Measurements from ENCODE around the gene GABRR3.

The GABRR3 gene

GRCh38 chr3:97988784-97989568 is 46.1 kb downstream of the GABRR3 start:
- DNase-seq (ENCODE audit: low read depth), result no peak

- DNase-seq (ENCODE audit: low read depth), result no peak
Observed at GRCh38 chr3:97987306-97987705, 47.8 kb downstream of the GABRR3 start.

GRCh38 chr3:97983933-97984491 is 51.1 kb downstream of the GABRR3 start:
- no peak for DNase-seq (ENCODE audit: low read depth)

DNA sequence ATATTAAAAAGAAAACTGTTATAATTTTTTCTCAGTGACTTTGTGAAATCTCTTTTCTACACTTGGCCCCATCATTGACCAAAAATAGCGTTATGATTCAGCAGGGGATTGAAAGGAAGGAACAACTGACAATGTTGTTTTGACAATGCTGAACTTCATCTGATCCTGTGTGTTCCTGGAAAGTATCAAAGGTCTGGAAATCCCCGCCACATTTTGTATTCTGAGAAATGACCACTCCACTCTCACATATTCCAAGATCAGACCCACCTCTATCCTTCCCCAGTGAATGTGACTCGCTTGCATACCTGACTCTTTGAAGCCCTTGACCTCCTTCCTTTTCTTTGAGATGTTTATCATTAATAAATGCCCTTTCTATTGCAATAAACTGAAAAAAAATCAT is 53.2 kb downstream of the GABRR3 start:
- DNase-seq (ENCODE audit: low read depth), result no peak

DNA sequence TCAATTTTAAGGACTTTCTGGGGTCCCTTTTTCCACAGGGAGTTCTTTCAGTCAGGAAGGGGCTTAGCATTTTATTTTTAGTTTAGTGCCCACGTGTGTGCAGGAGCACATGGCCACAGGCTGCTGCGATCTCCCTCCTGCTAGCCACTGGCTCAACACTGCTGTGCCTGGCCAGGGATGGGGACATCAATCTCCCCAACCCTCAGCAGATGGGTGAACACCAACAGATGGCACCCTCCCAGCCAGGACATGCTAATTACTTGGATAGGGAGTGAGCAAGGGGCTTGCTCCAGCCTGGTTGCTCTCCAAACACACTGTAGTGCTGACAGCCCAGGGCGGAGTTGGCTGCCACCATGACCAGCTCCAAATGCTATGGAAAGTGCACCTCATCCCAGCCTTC is 55.5 kb downstream of the GABRR3 start:
- no peak for DNase-seq (ENCODE audit: low read depth)

- DNase-seq (ENCODE audit: low read depth), result no peak
Observed at GRCh38 chr3:97975466-97975865, 59.6 kb downstream of the GABRR3 start.

- DNase-seq (ENCODE audit: low read depth), result no peak
Observed at GRCh38 chr3:97974996-97975395, 60.1 kb downstream of the GABRR3 start.

DNA sequence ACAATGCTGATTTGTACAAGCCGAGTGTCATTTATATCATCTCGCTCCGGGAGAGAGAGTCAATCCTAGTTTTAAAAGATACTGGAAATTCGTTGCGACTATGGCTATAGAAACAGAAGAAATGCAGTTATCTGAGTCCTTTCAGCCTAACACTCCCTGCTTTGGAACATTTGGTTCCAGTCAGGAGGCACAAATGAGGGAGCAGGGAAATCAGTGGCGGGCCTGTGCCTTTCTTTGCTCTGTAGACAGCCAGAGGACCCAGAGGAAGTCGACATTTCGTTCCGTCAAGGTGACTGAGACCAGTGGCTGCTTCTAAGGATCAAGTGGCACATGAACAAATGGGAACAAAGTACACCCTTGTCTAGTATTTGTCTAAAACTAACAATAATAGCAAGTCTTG is 62.1 kb downstream of the GABRR3 start:
- DNase-seq (ENCODE audit: low read depth), result no peak

DNA sequence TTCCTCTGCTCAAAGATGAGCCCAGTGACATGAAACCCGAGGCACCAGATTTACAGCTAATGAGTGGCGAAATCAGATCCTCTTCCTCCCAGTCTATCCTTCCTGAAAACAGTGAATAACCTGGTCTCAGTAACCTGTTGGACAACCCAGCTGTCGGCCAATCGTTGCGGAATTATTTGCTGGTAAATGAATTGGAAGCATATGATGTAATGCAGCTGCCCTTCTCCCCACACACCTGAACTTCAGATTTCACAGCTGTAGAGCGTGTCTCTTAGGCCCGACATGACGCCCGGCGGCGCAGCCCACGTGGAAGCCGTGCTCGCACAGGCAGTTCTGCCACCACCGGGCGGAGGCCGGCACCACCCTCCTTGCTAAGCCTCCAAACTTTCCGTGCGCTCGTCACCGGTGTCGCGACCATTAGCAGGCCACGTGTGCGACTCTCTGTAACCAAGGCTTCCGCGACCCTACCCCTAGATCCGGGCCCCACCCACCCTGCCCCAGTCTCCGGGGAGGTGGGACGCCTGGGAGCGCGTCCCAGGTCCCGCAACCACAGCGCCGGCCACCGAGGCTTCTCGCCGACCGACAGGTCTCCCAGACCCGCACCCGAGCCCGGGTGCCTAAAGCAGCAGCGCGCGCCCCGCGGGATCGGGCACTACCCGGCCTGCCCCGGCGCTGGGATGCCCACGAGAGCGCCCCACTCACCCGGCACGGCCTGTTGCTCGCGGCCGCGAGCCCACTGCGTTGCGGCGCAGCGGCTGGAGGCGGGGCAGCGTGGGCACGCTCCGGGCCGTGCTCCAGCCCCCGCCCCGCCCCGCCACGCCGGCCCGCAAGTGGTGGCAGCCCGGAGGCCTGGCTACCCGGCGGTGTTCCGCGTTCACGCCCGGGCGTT is 63.2 kb downstream of the GABRR3 start, which contains the start of gene RIOX2:
TSS of gene RIOX2 (minus strand) at position 753 of the 889 bp plus-strand sequence. CDS start 4,838 bp downstream, outside the sequence.
- DNase-seq (ENCODE audit: low read depth), result peak; percentile 53

GRCh38 chr3:97970956-97971620 is 64.0 kb downstream of the GABRR3 start:
- DNase-seq (ENCODE audit: low read depth), result no peak

DNA sequence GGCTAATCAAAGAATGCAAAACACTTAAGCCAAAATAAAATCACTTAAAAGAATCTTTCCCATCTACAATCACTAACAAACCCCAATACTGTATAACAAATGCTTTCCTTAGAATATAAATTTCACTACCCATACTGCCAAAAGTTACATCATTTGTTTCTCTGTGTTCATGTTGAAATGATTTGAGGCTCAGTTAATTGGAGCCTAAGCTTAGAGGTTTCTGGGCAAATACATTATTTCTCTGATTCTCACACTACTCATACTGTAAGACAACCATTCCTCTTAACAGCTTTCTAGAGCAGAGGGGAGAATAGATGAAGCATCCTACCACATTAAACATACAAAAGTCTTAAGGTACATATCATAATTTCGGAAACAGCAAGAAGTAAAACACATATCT is 65.0 kb downstream of the GABRR3 start:
- no peak for DNase-seq (ENCODE audit: low read depth)

- DNase-seq (ENCODE audit: low read depth), result no peak
Observed at GRCh38 chr3:97969541-97969940, 65.6 kb downstream of the GABRR3 start.

- no peak for DNase-seq (ENCODE audit: low read depth)
Observed at GRCh38 chr3:97968376-97968775, 66.7 kb downstream of the GABRR3 start.

GRCh38 chr3:97967966-97968365 is 67.1 kb downstream of the GABRR3 start:
- DNase-seq (ENCODE audit: low read depth), result no peak

GRCh38 chr3:97960993-97961766 is 73.9 kb downstream of the GABRR3 start:
- DNase-seq (ENCODE audit: low read depth), result no peak

DNA sequence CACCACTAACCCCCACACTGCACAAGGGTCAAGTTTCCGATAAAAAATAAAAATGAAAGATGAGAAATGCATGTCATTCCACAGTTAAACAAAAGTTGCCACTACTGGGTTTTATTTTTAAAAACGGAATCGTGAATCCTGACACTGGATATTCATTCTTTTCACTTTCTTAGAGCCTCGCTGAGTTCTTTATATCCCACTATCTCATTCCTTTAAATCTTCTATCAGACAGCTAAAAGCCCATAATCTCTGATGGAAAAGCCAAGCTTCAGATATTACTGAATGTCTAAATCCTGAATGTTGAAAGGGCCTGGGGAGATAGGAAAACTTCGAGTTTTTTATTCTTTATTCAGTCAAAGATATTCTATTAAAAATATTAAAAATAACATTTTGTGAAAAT is 74.6 kb downstream of the GABRR3 start:
- no peak for DNase-seq (ENCODE audit: low read depth)

DNA sequence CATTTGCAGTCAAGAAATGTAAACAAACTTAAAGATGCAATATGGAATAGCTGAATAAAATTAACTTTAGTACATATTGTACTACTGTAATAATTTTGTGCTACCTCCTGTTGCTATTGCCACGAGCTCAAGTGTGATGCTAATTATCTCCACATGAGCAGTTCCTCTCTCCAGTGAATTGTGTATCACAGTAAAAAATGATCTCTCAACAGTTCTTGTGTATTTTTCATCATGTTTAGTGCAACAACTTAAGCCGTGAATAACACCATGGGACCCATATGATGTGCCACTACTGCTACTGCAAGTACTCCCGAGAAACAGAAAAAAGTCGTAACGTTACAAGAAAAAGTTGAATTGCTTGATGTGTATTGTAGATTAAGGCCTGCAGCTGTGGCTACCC is 75.2 kb downstream of the GABRR3 start:
- no peak for DNase-seq (ENCODE audit: low read depth)

DNA sequence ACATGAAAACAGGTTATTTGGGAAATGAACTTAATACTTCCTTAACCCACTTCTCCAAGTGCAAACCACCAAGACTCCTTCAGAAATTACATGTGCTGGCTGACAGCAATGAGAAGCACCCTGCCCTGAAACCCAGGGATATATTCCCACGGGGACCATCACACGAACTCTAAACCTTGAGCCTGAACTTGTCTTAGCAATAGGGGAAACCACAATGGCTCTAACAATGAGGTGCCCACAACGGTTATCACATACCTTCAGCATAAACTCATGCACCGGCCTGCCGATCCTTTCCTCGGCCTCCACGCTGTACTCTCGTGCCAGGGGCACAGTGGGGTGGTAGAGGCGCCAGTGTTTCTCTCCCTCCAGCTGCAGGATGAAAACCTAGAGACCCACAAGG is 76.3 kb downstream of the GABRR3 start:
- DNase-seq (ENCODE audit: low read depth), result no peak

DNA sequence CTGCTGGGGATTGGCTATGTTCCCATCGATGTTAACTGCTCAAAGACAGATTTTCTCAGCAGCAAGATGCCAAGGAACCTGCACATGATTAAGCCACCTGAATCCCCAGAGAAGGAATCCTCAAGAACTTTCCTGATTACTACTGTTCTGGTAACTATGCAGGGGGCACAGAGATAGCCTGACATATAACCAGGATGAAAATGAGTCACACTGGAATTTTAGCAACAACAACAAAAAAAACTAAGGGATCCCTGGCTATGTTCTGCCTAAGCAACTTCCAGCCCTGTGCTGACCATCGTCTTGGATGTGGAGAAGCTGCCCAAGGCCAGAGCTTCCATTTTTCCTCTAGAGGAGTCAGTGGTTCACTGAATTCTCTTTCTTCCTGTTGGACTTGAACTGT is 76.7 kb downstream of the GABRR3 start:
- no peak for DNase-seq (ENCODE audit: low read depth)

DNA sequence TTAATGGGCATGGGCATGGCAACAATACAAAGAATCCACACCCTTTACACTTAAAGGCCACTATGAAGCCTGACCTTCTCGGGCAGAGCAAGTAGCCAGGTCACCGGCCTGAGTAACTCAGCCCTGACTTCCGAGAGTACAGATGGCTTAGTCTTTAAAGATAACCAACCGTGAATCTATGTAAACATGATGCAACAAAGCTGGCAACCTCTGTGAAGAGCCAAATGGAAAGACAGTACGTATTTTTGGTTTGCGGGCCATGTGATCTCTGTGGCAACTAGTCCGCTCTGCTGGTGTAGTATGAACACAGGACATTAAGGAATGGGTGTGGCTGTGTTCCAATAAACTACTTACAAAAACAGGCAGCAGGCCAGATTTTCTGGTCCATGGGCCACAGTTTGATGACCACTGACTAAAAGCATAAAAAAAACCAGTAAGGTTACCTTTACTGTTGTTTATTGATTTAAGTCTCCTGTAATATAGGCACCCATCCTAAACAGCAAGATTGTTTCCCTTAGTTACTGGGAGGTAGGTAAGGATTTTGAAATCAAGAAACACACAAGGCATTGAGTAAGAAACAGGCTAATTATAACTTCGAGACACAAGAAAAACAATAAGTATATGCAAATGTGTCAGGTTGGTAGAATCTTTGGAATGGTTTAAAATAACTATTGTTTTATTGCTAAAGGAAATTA is 77.4 kb downstream of the GABRR3 start:
- DNase-seq (ENCODE audit: low read depth), result no peak

DNA sequence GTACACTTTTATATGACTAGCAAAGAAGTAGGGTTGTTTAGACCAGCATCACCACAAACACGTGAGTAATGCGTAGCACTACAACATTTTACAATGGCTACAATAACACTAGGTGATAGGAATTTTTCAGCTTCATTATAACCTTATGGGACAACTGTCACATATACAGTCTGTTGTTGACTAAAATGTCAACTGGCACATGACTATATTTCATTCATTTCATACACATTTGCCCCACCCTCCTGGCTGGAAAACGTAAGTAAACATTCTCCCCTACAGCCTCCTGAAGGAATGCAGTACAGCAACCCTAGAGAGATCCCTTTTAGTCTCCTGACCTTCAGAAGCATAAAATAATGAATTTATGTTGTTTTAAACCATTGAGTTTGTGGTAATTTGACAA is 79.1 kb downstream of the GABRR3 start:
- DNase-seq (ENCODE audit: low read depth), result no peak

Data from T-helper 22 cell (primary cell).